Neural cell (in vitro differentiated cells): ENCODE results near the gene DDN.

Experiments
- CTCF ChIP-seq: fragments of 450-650 bp; IDR thresholded peaks from 2 replicates; pipeline ENCODE4 v1.5.1; 2014; ENCODE audit warnings: antibody characterized with exemption, mild to moderate bottlenecking, moderate library complexity; ENCODE audit not compliant: poor library complexity, severe bottlenecking
- EP300 ChIP-seq: fragments of 450-650 bp; conservative IDR thresholded peaks from 2 replicates; pipeline ENCODE4 v1.6.1; 2014; ENCODE audit warnings: antibody characterized with exemption, mild to moderate bottlenecking, moderate library complexity; ENCODE audit not compliant: poor library complexity, severe bottlenecking
- EZH2 ChIP-seq: fragments of 200-600, 300-800 bp; shearing (Covaris generic), sonication (generic); IDR thresholded peaks from 2 replicates; pipeline ENCODE4 v1.6.1; 2014; ENCODE audit warnings: antibody characterized with exemption, low read length, borderline replicate concordance, mild to moderate bottlenecking; ENCODE audit not compliant: insufficient read depth, poor library complexity, severe bottlenecking
- POLR2AphosphoS5 ChIP-seq: IDR thresholded peaks from 2 replicates; pipeline ENCODE4 v1.6.1; 2012
- RAD21 ChIP-seq: fragments of 450-650 bp; conservative IDR thresholded peaks from 2 replicates; pipeline ENCODE4 v1.6.1; 2014; ENCODE audit warnings: antibody characterized with exemption, mild to moderate bottlenecking, moderate library complexity
- REST ChIP-seq: IDR thresholded peaks from 2 replicates; pipeline ENCODE4 v1.6.1; 2012; ENCODE audit warnings: borderline replicate concordance
- SMC3 ChIP-seq: fragments of 450-650 bp; conservative IDR thresholded peaks from 2 replicates; pipeline ENCODE4 v1.6.1; 2014; ENCODE audit warnings: antibody characterized with exemption, mild to moderate bottlenecking, moderate library complexity; ENCODE audit not compliant: poor library complexity
- TAF1 ChIP-seq: IDR thresholded peaks from 2 replicates; pipeline ENCODE4 v1.6.1; 2012; ENCODE audit warnings: low read depth

GRCh38 chr12:48947727-48948126 is 51.4 kb downstream of the DDN start:
- TF ChIP-seq CTCF, result no peak
- TF ChIP-seq EP300, result no peak
- no peak for TF ChIP-seq RAD21
- no peak for TF ChIP-seq EZH2
- TF ChIP-seq TAF1, result no peak
- no peak for TF ChIP-seq SMC3
- no peak for TF ChIP-seq POLR2AphosphoS5
- TF ChIP-seq REST, result no peak
